HepG2 (cell line): ENCODE results near the gene LZTS2.

Source experiments
- SETDB1 ChIP-seq: sonication (generic); formaldehyde crosslinking; IDR thresholded peaks from 2 replicates; pipeline ENCODE4 v1.5.1; 2020; ENCODE audit warnings: missing genetic modification reagents, mild to moderate bottlenecking, borderline replicate concordance
- SMAD1 ChIP-seq: sonication (generic); formaldehyde crosslinking; IDR thresholded peaks from 2 replicates; pipeline ENCODE4 v1.4.0; 2020; ENCODE audit warnings: missing genetic modification reagents, low read depth, mild to moderate bottlenecking, borderline replicate concordance
- TF ChIP-seq, protein P1 (sequence below): sonication (generic); formaldehyde crosslinking; IDR thresholded peaks from 2 replicates; pipeline ENCODE4 v1.5.1; 2020; ENCODE audit warnings: mild to moderate bottlenecking, moderate library complexity, missing genetic modification reagents
- TF ChIP-seq, protein P2 (sequence below): sonication (generic); formaldehyde crosslinking; IDR thresholded peaks from 2 replicates; pipeline ENCODE4 v1.4.0; 2020; ENCODE audit warnings: missing genetic modification reagents, borderline replicate concordance

DNA sequence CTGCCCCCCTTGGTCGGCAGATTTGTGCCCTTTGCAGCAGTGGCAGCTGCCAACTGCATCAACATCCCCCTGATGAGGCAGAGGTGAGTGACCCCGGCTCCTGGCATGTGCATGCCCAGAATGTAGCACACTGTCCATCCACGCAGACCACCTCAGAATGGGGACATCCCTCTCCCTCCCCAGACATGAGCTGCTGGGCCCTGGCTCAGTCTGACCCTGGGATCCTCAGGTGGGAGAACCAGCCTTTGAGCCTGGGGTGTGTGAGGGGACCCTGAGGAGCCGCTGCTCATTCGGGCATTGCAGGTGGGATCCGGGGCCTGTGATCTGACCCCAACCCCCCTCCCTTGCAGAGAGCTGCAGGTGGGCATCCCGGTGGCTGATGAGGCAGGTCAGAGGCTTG is 37.1 kb downstream of the LZTS2 start:
- TF ChIP-seq, protein P1, sequence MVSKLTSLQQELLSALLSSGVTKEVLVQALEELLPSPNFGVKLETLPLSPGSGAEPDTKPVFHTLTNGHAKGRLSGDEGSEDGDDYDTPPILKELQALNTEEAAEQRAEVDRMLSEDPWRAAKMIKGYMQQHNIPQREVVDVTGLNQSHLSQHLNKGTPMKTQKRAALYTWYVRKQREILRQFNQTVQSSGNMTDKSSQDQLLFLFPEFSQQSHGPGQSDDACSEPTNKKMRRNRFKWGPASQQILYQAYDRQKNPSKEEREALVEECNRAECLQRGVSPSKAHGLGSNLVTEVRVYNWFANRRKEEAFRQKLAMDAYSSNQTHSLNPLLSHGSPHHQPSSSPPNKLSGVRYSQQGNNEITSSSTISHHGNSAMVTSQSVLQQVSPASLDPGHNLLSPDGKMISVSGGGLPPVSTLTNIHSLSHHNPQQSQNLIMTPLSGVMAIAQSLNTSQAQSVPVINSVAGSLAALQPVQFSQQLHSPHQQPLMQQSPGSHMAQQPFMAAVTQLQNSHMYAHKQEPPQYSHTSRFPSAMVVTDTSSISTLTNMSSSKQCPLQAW (CRISPR knock-in tag): no peak
- TF ChIP-seq, protein P2, sequence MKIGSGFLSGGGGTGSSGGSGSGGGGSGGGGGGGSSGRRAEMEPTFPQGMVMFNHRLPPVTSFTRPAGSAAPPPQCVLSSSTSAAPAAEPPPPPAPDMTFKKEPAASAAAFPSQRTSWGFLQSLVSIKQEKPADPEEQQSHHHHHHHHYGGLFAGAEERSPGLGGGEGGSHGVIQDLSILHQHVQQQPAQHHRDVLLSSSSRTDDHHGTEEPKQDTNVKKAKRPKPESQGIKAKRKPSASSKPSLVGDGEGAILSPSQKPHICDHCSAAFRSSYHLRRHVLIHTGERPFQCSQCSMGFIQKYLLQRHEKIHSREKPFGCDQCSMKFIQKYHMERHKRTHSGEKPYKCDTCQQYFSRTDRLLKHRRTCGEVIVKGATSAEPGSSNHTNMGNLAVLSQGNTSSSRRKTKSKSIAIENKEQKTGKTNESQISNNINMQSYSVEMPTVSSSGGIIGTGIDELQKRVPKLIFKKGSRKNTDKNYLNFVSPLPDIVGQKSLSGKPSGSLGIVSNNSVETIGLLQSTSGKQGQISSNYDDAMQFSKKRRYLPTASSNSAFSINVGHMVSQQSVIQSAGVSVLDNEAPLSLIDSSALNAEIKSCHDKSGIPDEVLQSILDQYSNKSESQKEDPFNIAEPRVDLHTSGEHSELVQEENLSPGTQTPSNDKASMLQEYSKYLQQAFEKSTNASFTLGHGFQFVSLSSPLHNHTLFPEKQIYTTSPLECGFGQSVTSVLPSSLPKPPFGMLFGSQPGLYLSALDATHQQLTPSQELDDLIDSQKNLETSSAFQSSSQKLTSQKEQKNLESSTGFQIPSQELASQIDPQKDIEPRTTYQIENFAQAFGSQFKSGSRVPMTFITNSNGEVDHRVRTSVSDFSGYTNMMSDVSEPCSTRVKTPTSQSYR (CRISPR knock-in tag): no peak
- TF ChIP-seq SMAD1 (CRISPR knock-in tag): no peak
- TF ChIP-seq SETDB1: no peak
